A673 (cell line): ENCODE results near the gene MIS12. TPM values are rescaled to one million over a fixed set of nuclear protein-coding genes. Genes with fewer than 3 reads are reported as not detected.

Experiments used
- BruUV-seq: library from RNA; stranded (reverse); fragments of 400-500 nt; replicated peaks from 2 replicates; lab custom pipeline; 2021; lab: Mats Ljungman, UMichigan
- CTCF ChIA-PET: fragments of 300-600 bp; sonication (Branson Sonifier 250); formaldehyde crosslinking; loops from one replicate; lab custom pipeline; 2022; ENCODE audit warnings: antibody characterized with exemption; lab: Charles Lee
- POLR2A ChIA-PET: fragments of 300-600 bp; sonication (Branson Sonifier 250); formaldehyde crosslinking; loops from one replicate; lab custom pipeline; 2022; ENCODE audit warnings: antibody characterized with exemption; ENCODE audit not compliant: low non-redundant PET; lab: Charles Lee
- DNase-seq: peaks from one replicate; pipeline ENCODE4 v3.0.0-alpha.2; 2015; ENCODE audit warnings: low spot score
- H3K27ac ChIP-seq: fragments of 200-600 bp; sonication (generic); 2 replicates; pipeline ENCODE4 v1.5.1; 2016; ENCODE audit warnings: mixed run types, low read depth, mild to moderate bottlenecking, mixed read lengths, antibody characterized with exemption, low read length; ENCODE audit not compliant: poor library complexity, severe bottlenecking
- H3K27me3 ChIP-seq: fragments of 200-600 bp; sonication (generic); replicated peaks from 2 replicates; pipeline ENCODE4 v1.6.1; 2017; ENCODE audit warnings: mixed run types, low read depth, mild to moderate bottlenecking, mixed read lengths, antibody characterized with exemption, low read length; ENCODE audit not compliant: insufficient read depth, poor library complexity
- H3K36me3 ChIP-seq: fragments of 200-600 bp; sonication (generic); 2 replicates; pipeline ENCODE4 v1.6.1; 2016; ENCODE audit warnings: mixed run types, mild to moderate bottlenecking, mixed read lengths, antibody characterized with exemption, low read length; ENCODE audit not compliant: insufficient read depth, poor library complexity, severe bottlenecking
- H3K4me1 ChIP-seq: fragments of 200-600 bp; sonication (generic); 2 replicates; pipeline ENCODE4 v1.6.1; 2017; ENCODE audit warnings: mixed run types, mild to moderate bottlenecking, mixed read lengths, antibody characterized with exemption, low read length; ENCODE audit not compliant: insufficient read depth, poor library complexity, severe bottlenecking
- H3K4me3 ChIP-seq: fragments of 200-600 bp; sonication (generic); 2 replicates; pipeline ENCODE4 v1.5.1; 2016; ENCODE audit warnings: low read depth, mixed run types, mild to moderate bottlenecking, mixed read lengths, low read length; ENCODE audit not compliant: poor library complexity, severe bottlenecking
- H3K9me3 ChIP-seq: fragments of 200-600 bp; sonication (generic); 2 replicates; pipeline ENCODE4 v1.6.1; 2016; ENCODE audit warnings: mixed run types, low read depth, mild to moderate bottlenecking, mixed read lengths, antibody characterized with exemption, low read length; ENCODE audit not compliant: poor library complexity, severe bottlenecking
- EZH2 ChIP-seq: fragments of 200-600 bp; sonication (generic); IDR thresholded peaks from 2 replicates; pipeline ENCODE4 v1.6.1; 2017; ENCODE audit warnings: borderline replicate concordance, low read depth, mild to moderate bottlenecking, mixed read lengths, antibody characterized with exemption, low read length; ENCODE audit not compliant: poor library complexity, severe bottlenecking
- intact Hi-C: fragments of 100-400 bp; cut with micrococcal nuclease; formaldehyde crosslinking; loops from one replicate; pipeline ENCODE4 v1.10.0; 2022; ENCODE audit not compliant: unreplicated experiment
- total RNA-seq: library from RNA; stranded (reverse); gene quantifications from 2 replicates; pipeline ENCODE4 v1.2.3, GENCODE V29; 2021
- TF ChIP-seq, protein P1 (sequence below): fragments of 300-800, 200-600 bp; sonication (generic); conservative IDR thresholded peaks from 2 replicates; pipeline ENCODE4 v1.5.1; 2017; ENCODE audit warnings: low read depth, mild to moderate bottlenecking, antibody characterized with exemption, low read length, moderate library complexity, mixed read lengths

MIS12 gene
- total RNA-seq, 1 experiment from 2014 or later = 33.9 TPM

GRCh38 chr17:5466295-5466694, 20.1 kb upstream of the MIS12 start:
- Histone ChIP-seq H3K4me3 (no peak overlapping the region), H3K27me3 (no peaks in the 10 kb centered on the region), H3K9me3 (no peaks in the 10 kb centered on the region), H3K36me3 (peaks cover 4% of the 10 kb centered on the region), H3K27ac (no peak overlapping the region), H3K4me1 (no peaks in the 10 kb centered on the region)
- intact Hi-C loops = no loop called here
- no TSS peak for BruUV-seq
- TF ChIP-seq, protein P1, sequence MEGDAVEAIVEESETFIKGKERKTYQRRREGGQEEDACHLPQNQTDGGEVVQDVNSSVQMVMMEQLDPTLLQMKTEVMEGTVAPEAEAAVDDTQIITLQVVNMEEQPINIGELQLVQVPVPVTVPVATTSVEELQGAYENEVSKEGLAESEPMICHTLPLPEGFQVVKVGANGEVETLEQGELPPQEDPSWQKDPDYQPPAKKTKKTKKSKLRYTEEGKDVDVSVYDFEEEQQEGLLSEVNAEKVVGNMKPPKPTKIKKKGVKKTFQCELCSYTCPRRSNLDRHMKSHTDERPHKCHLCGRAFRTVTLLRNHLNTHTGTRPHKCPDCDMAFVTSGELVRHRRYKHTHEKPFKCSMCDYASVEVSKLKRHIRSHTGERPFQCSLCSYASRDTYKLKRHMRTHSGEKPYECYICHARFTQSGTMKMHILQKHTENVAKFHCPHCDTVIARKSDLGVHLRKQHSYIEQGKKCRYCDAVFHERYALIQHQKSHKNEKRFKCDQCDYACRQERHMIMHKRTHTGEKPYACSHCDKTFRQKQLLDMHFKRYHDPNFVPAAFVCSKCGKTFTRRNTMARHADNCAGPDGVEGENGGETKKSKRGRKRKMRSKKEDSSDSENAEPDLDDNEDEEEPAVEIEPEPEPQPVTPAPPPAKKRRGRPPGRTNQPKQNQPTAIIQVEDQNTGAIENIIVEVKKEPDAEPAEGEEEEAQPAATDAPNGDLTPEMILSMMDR = no peak
- no peak for TF ChIP-seq EZH2
- POLR2A ChIA-PET = interaction anchor here (0.6 kb wide), 1 partner anchor 20 kb away, joined by 3 read pairs; the partner anchor contains the start of gene DERL2
- CTCF ChIA-PET = no interaction called here
- no peak for DNase-seq

DNA sequence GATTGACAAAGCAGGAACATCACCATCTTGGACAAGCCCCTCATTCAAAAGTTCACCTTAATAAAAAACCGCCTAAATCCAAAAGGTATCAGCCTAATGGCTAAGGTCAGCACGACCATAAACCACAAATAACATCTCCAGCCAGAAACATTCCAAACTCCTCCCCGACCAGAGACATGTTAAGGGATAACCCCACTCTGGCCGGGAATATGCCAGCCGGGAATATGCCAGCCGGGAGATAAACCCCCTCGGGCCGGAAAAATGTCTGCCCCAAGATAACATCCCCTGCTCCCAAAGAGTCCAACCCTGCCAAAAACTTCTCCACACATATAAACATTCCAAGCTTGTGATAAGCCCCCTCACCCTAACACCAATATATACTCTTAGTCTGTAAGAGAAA, 18.9 kb upstream of the MIS12 start:
- no peaks in the 10 kb centered on the region for H3K9me3 ChIP-seq
- H3K27me3 ChIP-seq = no peaks in the 10 kb centered on the region
- H3K4me3 ChIP-seq = peak overlapping the region; percentile 94
- H3K4me1 ChIP-seq = no peaks in the 10 kb centered on the region
- DNase-seq = no peak
- TF ChIP-seq EZH2 = no peak
- TF ChIP-seq, protein P1 = no peak
- POLR2A ChIA-PET = no interaction called here
- BruUV-seq = no TSS peak
- CTCF ChIA-PET = no interaction called here
- intact Hi-C loops = no loop called here
- peaks cover under 1% of the 10 kb centered on the region for H3K36me3 ChIP-seq
- H3K27ac ChIP-seq = peak overlapping the region; percentile 78

DNA sequence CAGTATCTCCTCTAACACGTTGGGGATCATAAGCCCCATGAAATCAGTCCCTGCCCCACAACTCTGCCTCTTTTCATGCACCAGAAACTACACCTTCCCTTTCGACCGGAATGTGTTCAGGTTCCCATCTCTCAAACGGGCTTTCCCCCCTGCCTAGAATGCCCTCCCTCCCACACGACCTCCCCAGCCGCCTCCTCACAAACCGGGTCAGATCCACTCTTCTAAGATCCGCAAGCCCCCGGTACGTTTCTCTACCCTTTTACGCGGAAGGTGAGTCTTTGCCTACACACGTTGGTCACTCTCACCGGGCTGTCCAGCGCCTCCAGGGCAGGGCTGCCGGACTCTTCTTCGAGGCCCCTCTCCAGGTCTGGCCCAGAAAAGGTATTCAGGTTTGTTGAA, 18.3 kb upstream of the MIS12 start:
- POLR2A ChIA-PET = no interaction called here
- intact Hi-C loops = no loop called here
- Histone ChIP-seq H3K4me1 (no peaks in the 10 kb centered on the region), H3K27ac (peak overlapping the region; percentile 78), H3K4me3 (peak overlapping the region; percentile 94), H3K27me3 (no peaks in the 10 kb centered on the region), H3K36me3 (peaks cover 4% of the 10 kb centered on the region), H3K9me3 (no peaks in the 10 kb centered on the region)
- no peak for DNase-seq
- CTCF ChIA-PET = no interaction called here
- no TSS peak for BruUV-seq
- TF ChIP-seq, protein P1 = no peak
- no peak for TF ChIP-seq EZH2
